Prostate gland (tissue), 2 donors: ENCODE results near the gene ZNF512B.

Source experiments
- POLR2A ChIP-seq: fragments of 450-650 bp; IDR thresholded peaks from one replicate; pipeline ENCODE4 v1.6.1; 2016; ENCODE audit warnings: antibody characterized with exemption, mild to moderate bottlenecking
- TF ChIP-seq, protein P1 (sequence below), 4 experiments: fragments of 200-600 bp in 2 of 4; fragments of 450-650 bp in 2 of 4; sonication (generic) in 2 of 4; IDR thresholded peaks; 1 replicate in 3 of 4; 2 replicates in 1 of 4; pipeline ENCODE4 v1.5.1; 2016 to 2019; ENCODE audit warnings: antibody characterized with exemption in 4 of 4, mild to moderate bottlenecking in 2 of 4, moderate library complexity in 2 of 4

DNA sequence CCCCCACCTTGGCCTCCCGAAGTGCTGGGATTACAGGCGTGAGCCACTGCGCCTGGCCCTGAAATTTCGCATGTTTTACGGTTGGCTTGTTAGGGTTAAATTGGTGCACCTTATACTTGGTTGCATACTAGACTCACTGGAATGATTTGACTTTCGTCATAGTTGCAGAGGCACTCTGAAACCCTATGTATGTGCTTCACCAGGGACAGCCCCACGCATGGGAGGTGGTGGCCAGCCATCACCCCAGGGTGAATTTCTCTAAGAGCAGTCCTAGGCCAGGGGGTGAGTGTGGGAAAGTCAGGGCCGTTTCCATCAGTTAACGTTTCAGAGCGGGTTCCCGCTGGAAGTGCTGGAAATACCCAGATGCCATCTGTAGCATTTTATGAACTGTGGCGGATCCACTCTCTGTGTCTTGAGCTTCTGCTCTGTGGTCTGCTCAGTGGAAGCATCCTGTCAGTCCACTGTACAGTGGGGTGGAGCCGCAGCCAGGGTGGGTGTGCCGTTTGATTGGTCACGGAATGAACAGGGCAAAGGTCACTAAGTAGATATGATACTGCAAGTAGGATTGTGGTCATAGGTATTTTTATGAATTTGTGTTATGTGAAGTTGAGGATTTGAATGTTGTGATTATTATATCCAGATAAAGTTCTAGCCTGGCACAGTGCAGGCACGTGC is 61.6 kb downstream of the ZNF512B start:
- TF ChIP-seq, protein P1, sequence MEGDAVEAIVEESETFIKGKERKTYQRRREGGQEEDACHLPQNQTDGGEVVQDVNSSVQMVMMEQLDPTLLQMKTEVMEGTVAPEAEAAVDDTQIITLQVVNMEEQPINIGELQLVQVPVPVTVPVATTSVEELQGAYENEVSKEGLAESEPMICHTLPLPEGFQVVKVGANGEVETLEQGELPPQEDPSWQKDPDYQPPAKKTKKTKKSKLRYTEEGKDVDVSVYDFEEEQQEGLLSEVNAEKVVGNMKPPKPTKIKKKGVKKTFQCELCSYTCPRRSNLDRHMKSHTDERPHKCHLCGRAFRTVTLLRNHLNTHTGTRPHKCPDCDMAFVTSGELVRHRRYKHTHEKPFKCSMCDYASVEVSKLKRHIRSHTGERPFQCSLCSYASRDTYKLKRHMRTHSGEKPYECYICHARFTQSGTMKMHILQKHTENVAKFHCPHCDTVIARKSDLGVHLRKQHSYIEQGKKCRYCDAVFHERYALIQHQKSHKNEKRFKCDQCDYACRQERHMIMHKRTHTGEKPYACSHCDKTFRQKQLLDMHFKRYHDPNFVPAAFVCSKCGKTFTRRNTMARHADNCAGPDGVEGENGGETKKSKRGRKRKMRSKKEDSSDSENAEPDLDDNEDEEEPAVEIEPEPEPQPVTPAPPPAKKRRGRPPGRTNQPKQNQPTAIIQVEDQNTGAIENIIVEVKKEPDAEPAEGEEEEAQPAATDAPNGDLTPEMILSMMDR (IDR thresholded peaks at IDR 0.05) = no peak
- TF ChIP-seq POLR2A = no peak
